Panc1 (cell line): ENCODE data around the gene OMA1. TPM values are rescaled to one million over a fixed set of nuclear protein-coding genes. Genes with fewer than 3 reads are reported as not detected.

Source experiments
- ATAC-seq: fragments of 200-7000 bp; cut with Tn5 transposase; 2 replicates; pipeline ENCODE4 v1.9.1; 2020; ENCODE audit warnings: mild to moderate bottlenecking, moderate library complexity
- BruUV-seq: library from RNA; stranded (reverse); fragments of 400-500 nt; replicated peaks from 2 replicates; lab custom pipeline; 2021; lab: Mats Ljungman, UMichigan
- CTCF ChIA-PET: fragments of 300-600 bp; sonication (Branson Sonifier 250); formaldehyde crosslinking; loops from one replicate; lab custom pipeline; 2022; ENCODE audit warnings: antibody characterized with exemption; lab: Charles Lee
- POLR2A ChIA-PET: fragments of 300-600 bp; sonication (Branson Sonifier 250); formaldehyde crosslinking; loops from one replicate; lab custom pipeline; 2022; ENCODE audit warnings: antibody characterized with exemption; lab: Charles Lee
- DNase-seq: peaks from one replicate; pipeline ENCODE4 v3.0.0-alpha.2; 2010; ENCODE audit warnings: low read depth, low spot score
- H3K27ac ChIP-seq: 2 replicates; pipeline ENCODE4 v1.5.1; 2011; ENCODE audit warnings: mild to moderate bottlenecking, low read length, inconsistent platforms
- H3K27me3 ChIP-seq: fragments of 200-500 bp; sonication (Bioruptor generic); 2 replicates; pipeline ENCODE4 v1.6.0; 2014; ENCODE audit warnings: low read length, inconsistent platforms; ENCODE audit not compliant: control insufficient read depth, insufficient read depth
- H3K36me3 ChIP-seq: fragments of 200-500 bp; sonication (Bioruptor generic); 2 replicates; pipeline ENCODE4 v1.5.1; 2014; ENCODE audit warnings: inconsistent platforms, mild to moderate bottlenecking, low read length, moderate library complexity; ENCODE audit not compliant: control insufficient read depth, insufficient read depth
- H3K4me1 ChIP-seq: 2 replicates; pipeline ENCODE4 v1.5.1; 2011; ENCODE audit warnings: inconsistent platforms, mild to moderate bottlenecking, low read length, moderate library complexity; ENCODE audit not compliant: control insufficient read depth, insufficient read depth
- H3K4me3 ChIP-seq, 2 experiments: 2 replicates each; pipeline ENCODE4 v1.5.1; 2011 to 2012; ENCODE audit warnings: low read depth in 2 of 2, low read length in 2 of 2, mild to moderate bottlenecking in 2 of 2, inconsistent platforms in 1 of 2, moderate library complexity in 1 of 2
- H3K9me3 ChIP-seq: fragments of 200-500 bp; sonication (Bioruptor generic); 2 replicates; pipeline ENCODE4 v1.5.1; 2014; ENCODE audit warnings: low read depth, mild to moderate bottlenecking, inconsistent platforms, low read length, moderate library complexity; ENCODE audit not compliant: control insufficient read depth, insufficient read depth
- POLR2AphosphoS5 ChIP-seq: IDR thresholded peaks from 2 replicates; pipeline ENCODE4 v1.6.1; 2012; ENCODE audit warnings: mild to moderate bottlenecking, low read depth, low read length, moderate library complexity
- SIN3A ChIP-seq: IDR thresholded peaks from 2 replicates; pipeline ENCODE4 v1.6.1; 2012; ENCODE audit warnings: low read depth, mild to moderate bottlenecking, low read length, moderate library complexity, borderline replicate concordance; ENCODE audit not compliant: insufficient read depth
- TCF7L2 ChIP-seq: IDR thresholded peaks from 2 replicates; pipeline ENCODE4 v1.6.1; 2011; ENCODE audit warnings: mild to moderate bottlenecking, low read depth, low read length, inconsistent platforms
- in situ Hi-C: cut with HindIII; loops from 2 replicates; pipeline ENCODE4 v1.10.0; 2016; ENCODE audit warnings: low sequenced_read_pairs, low pct_unique_long_range_greater_than_20kb
- intact Hi-C: fragments of 100-400 bp; cut with micrococcal nuclease; formaldehyde crosslinking; loops from one replicate; pipeline ENCODE4 v1.10.0; 2022; ENCODE audit not compliant: unreplicated experiment
- total RNA-seq: library from RNA; stranded (reverse); gene quantifications from one replicate; pipeline ENCODE4 v1.2.1, GENCODE V29; 2021; ENCODE audit not compliant: unreplicated experiment
- TF ChIP-seq, protein P1 (sequence below), 2 experiments: IDR thresholded peaks; 2 replicates each; pipeline ENCODE4 v1.6.1; 2011 to 2012; ENCODE audit warnings: low read depth in 2 of 2, control low read depth in 1 of 2, low read length in 1 of 2, mild to moderate bottlenecking in 1 of 2, moderate library complexity in 1 of 2; ENCODE audit not compliant: insufficient read depth in 1 of 2
- TF ChIP-seq, protein P2 (sequence below): fragments of 450-650 bp; IDR thresholded peaks from 2 replicates; pipeline ENCODE4 v1.5.1; 2017; ENCODE audit warnings: mild to moderate bottlenecking

OMA1 gene
- total RNA-seq, 1 experiment from 2014 or later, result 16.6 TPM

GRCh38 chr1:58481962-58482361 is 64.6 kb downstream of the OMA1 start:
- DNase-seq (no peak), ATAC-seq (no peak)
- no peaks in the 10 kb centered on the region for H3K9me3 ChIP-seq
- BruUV-seq, result no TSS peak
- ChIA-PET CTCF (no interaction called here), POLR2A (interaction anchor here (0.6 kb wide), 1 partner anchor 24 kb away, joined by 9 read pairs; no protein-coding TSS in a partner anchor)
- H3K27ac ChIP-seq, result no peak overlapping the region
- in situ Hi-C loops (no loop called here), intact Hi-C loops (no loop called here)
- no peaks in the 10 kb centered on the region for H3K27me3 ChIP-seq
- H3K36me3 ChIP-seq, result no peaks in the 10 kb centered on the region
- TF ChIP-seq TCF7L2 (no peak), POLR2AphosphoS5 (no peak), SIN3A (no peak)
- TF ChIP-seq, protein P1, sequence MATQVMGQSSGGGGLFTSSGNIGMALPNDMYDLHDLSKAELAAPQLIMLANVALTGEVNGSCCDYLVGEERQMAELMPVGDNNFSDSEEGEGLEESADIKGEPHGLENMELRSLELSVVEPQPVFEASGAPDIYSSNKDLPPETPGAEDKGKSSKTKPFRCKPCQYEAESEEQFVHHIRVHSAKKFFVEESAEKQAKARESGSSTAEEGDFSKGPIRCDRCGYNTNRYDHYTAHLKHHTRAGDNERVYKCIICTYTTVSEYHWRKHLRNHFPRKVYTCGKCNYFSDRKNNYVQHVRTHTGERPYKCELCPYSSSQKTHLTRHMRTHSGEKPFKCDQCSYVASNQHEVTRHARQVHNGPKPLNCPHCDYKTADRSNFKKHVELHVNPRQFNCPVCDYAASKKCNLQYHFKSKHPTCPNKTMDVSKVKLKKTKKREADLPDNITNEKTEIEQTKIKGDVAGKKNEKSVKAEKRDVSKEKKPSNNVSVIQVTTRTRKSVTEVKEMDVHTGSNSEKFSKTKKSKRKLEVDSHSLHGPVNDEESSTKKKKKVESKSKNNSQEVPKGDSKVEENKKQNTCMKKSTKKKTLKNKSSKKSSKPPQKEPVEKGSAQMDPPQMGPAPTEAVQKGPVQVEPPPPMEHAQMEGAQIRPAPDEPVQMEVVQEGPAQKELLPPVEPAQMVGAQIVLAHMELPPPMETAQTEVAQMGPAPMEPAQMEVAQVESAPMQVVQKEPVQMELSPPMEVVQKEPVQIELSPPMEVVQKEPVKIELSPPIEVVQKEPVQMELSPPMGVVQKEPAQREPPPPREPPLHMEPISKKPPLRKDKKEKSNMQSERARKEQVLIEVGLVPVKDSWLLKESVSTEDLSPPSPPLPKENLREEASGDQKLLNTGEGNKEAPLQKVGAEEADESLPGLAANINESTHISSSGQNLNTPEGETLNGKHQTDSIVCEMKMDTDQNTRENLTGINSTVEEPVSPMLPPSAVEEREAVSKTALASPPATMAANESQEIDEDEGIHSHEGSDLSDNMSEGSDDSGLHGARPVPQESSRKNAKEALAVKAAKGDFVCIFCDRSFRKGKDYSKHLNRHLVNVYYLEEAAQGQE (IDR thresholded peaks at IDR 0.05; ENCODE audit: insufficient read depth in 1 of 2, low read depth in 2 of 2, low read length in 1 of 2), result no peak
- TF ChIP-seq, protein P2, sequence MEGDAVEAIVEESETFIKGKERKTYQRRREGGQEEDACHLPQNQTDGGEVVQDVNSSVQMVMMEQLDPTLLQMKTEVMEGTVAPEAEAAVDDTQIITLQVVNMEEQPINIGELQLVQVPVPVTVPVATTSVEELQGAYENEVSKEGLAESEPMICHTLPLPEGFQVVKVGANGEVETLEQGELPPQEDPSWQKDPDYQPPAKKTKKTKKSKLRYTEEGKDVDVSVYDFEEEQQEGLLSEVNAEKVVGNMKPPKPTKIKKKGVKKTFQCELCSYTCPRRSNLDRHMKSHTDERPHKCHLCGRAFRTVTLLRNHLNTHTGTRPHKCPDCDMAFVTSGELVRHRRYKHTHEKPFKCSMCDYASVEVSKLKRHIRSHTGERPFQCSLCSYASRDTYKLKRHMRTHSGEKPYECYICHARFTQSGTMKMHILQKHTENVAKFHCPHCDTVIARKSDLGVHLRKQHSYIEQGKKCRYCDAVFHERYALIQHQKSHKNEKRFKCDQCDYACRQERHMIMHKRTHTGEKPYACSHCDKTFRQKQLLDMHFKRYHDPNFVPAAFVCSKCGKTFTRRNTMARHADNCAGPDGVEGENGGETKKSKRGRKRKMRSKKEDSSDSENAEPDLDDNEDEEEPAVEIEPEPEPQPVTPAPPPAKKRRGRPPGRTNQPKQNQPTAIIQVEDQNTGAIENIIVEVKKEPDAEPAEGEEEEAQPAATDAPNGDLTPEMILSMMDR, result no peak
- no peak overlapping the region for H3K4me3 ChIP-seq
- H3K4me1 ChIP-seq, result no peaks in the 10 kb centered on the region

DNA sequence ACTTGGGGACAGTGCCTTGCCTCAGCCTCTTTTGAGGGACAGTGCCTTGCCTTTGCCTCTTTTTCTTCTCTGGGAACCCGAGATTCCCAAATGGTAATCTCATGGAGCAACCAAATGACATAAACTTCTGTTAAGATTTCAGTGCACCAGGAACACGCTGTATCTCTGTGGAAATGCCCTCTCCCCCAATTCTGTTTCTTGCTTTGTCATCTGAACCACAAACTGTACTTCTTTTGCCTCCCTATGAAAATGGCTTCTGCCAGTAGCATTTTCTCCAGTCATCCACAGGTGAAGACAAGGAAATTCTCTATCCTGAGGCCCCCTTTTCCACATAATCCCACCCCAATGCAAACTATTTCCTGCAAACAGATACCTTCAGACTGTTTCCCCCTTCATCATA is 66.3 kb downstream of the OMA1 start:
- no peaks in the 10 kb centered on the region for H3K9me3 ChIP-seq
- ATAC-seq, result no peak
- no peak for DNase-seq
- H3K4me1 ChIP-seq, result no peaks in the 10 kb centered on the region
- TF ChIP-seq, protein P2, result no peak
- TF ChIP-seq POLR2AphosphoS5, result no peak
- TF ChIP-seq, protein P1 (IDR thresholded peaks at IDR 0.05; ENCODE audit: insufficient read depth in 1 of 2, low read depth in 2 of 2, low read length in 1 of 2), result no peak
- ChIA-PET POLR2A (no interaction called here), CTCF (no interaction called here)
- BruUV-seq, result no TSS peak
- intact Hi-C loops, result no loop called here
- H3K36me3 ChIP-seq, result no peaks in the 10 kb centered on the region
- H3K4me3 ChIP-seq, result no peak overlapping the region
- in situ Hi-C loops, result no loop called here
- H3K27me3 ChIP-seq, result no peaks in the 10 kb centered on the region
- no peak overlapping the region for H3K27ac ChIP-seq
